CD4-positive, alpha-beta memory T cell (primary cell): Measurements from ENCODE around the gene PDGFB. TPM values are rescaled to one million over a fixed set of nuclear protein-coding genes. Genes with fewer than 3 reads are reported as not detected.

Experiments
- CTCF ChIA-PET: fragments of 350-600 bp; sonication (Branson Sonifier 250); formaldehyde crosslinking; loops from one replicate; lab custom pipeline; 2021; ENCODE audit warnings: inconsistent platforms; ENCODE audit not compliant: partially characterized antibody; lab: Charles Lee
- POLR2A ChIA-PET: fragments of 350-600 bp; sonication (Branson Sonifier 250); formaldehyde crosslinking; loops from one replicate; lab custom pipeline; 2021; ENCODE audit not compliant: partially characterized antibody; lab: Charles Lee
- DNase-seq, 5 donors: peaks; one replicate each; pipeline versions ENCODE4 v3.0.0 to v3.0.0-alpha.2; 2020 to 2022; ENCODE audit warnings: mixed read lengths in 1 of 5
- H3K27ac ChIP-seq: one replicate; pipeline ENCODE4 v1.7.0; 2013; ENCODE audit warnings: low read depth, low read length
- H3K27me3 ChIP-seq: 2 replicates; pipeline ENCODE4 v1.7.0; 2013; ENCODE audit warnings: mild to moderate bottlenecking, low read length, moderate library complexity; ENCODE audit not compliant: insufficient read depth
- H3K36me3 ChIP-seq: 2 replicates; pipeline ENCODE4 v1.7.0; 2013; ENCODE audit warnings: mild to moderate bottlenecking, low read length, moderate library complexity; ENCODE audit not compliant: insufficient read depth
- H3K4me1 ChIP-seq: 2 replicates; pipeline ENCODE4 v1.7.0; 2013; ENCODE audit warnings: mild to moderate bottlenecking, low read length, moderate library complexity; ENCODE audit not compliant: insufficient read depth
- H3K4me3 ChIP-seq, 2 donors: one replicate each; pipeline ENCODE4 v1.7.0; 2013; ENCODE audit warnings: low read length in 2 of 2, mild to moderate bottlenecking in 1 of 2
- H3K9me3 ChIP-seq, 2 donors: one replicate each; pipeline ENCODE4 v1.7.0; 2013; ENCODE audit warnings: low read length in 2 of 2, control low read depth in 1 of 2; ENCODE audit not compliant: control insufficient read depth in 1 of 2
- H3K27ac Mint-ChIP-seq, 7 donors: one replicate each; pipeline ENCODE4 v1.8.0; 2020 to 2021; ENCODE audit warnings: mixed read lengths in 7 of 7, mild to moderate bottlenecking in 6 of 7, inconsistent platforms in 3 of 7, moderate library complexity in 3 of 7
- H3K27me3 Mint-ChIP-seq, 2 donors: one replicate each; pipeline ENCODE4 v1.8.0; 2020 to 2021; ENCODE audit warnings: mixed read lengths in 2 of 2
- H3K36me3 Mint-ChIP-seq, 2 donors: one replicate each; pipeline ENCODE4 v1.8.0; 2020 to 2021; ENCODE audit warnings: mixed read lengths in 2 of 2, inconsistent platforms in 1 of 2, mild to moderate bottlenecking in 1 of 2
- H3K4me1 Mint-ChIP-seq, 4 donors: one replicate each; pipeline ENCODE4 v1.8.0; 2020 to 2021; ENCODE audit warnings: mixed read lengths in 4 of 4, mild to moderate bottlenecking in 1 of 4
- H3K4me3 Mint-ChIP-seq, 8 donors: one replicate each; pipeline ENCODE4 v1.8.0; 2020 to 2021; ENCODE audit warnings: mixed read lengths in 8 of 8, mild to moderate bottlenecking in 7 of 8, moderate library complexity in 6 of 8, inconsistent platforms in 3 of 8
- H3K9me3 Mint-ChIP-seq, 8 donors: one replicate each; pipeline ENCODE4 v1.8.0; 2020 to 2021; ENCODE audit warnings: mixed read lengths in 8 of 8, mild to moderate bottlenecking in 5 of 8, inconsistent platforms in 3 of 8, moderate library complexity in 1 of 8
- intact Hi-C: fragments of 100-400 bp; cut with micrococcal nuclease; formaldehyde crosslinking; loops from one replicate; pipeline ENCODE4 v1.15.1; 2023
- polyA plus RNA-seq, 2 donors: library from polyadenylated mRNA; unstranded; fragments of 300-500 nt; fragmentation: Illumina TruSeq; gene quantifications; one replicate each; pipeline ENCODE4 v1.2.3, GENCODE V29; 2021
- total RNA-seq, 2 experiments: library from RNA; stranded (reverse); gene quantifications; one replicate each; pipeline ENCODE4 v1.2.3, GENCODE V29; 2021

PDGFB gene
- total and polyA plus RNA-seq, 4 experiments from 2014 or later, result 6.8 to 16.9 (median 13.6) TPM

GRCh38 chr22:39269095-39269790, 24.5 kb upstream of the PDGFB start:
- H3K4me3 Mint-ChIP-seq, result no peak overlapping the region
- H3K4me1 Mint-ChIP-seq, result peaks cover 0 to 5% (median 0%) of the 10 kb centered on the region in 4 donors
- no peak for DNase-seq
- POLR2A ChIA-PET, result interaction anchor here (0.9 to 1.6 kb wide), 2 partner anchors 16 to 26 kb away, joined by 3 read pairs; no protein-coding TSS in a partner anchor
- peaks cover 0 to 2% (median 0%) of the 10 kb centered on the region in 8 donors for H3K9me3 Mint-ChIP-seq
- H3K27me3 Mint-ChIP-seq, result no peaks in the 10 kb centered on the region
- Histone ChIP-seq H3K27me3 (no peaks in the 10 kb centered on the region), H3K36me3 (no peaks in the 10 kb centered on the region), H3K27ac (no peak overlapping the region), H3K4me1 (no peaks in the 10 kb centered on the region), H3K4me3 (no peak overlapping the region), H3K9me3 (no peaks in the 10 kb centered on the region)
- intact Hi-C loops, result no loop called here
- CTCF ChIA-PET, result interaction anchor here (0.9 to 1.0 kb wide), 2 partner anchors 10 to 100 kb away, joined by 3 read pairs; no protein-coding TSS in a partner anchor
- H3K36me3 Mint-ChIP-seq, result no peaks in the 10 kb centered on the region
- no peak overlapping the region for H3K27ac Mint-ChIP-seq

- no peaks in the 10 kb centered on the region for H3K36me3 ChIP-seq
- no peaks in the 10 kb centered on the region for H3K36me3 Mint-ChIP-seq
- no peak overlapping the region for H3K27ac ChIP-seq
- no peak overlapping the region for H3K4me3 Mint-ChIP-seq
- peaks cover 0 to 2% (median 0%) of the 10 kb centered on the region in 8 donors for H3K9me3 Mint-ChIP-seq
- no peaks in the 10 kb centered on the region for H3K9me3 ChIP-seq
- H3K4me3 ChIP-seq, result no peak overlapping the region
- no peaks in the 10 kb centered on the region for H3K27me3 Mint-ChIP-seq
- CTCF ChIA-PET, result interaction anchor here (0.9 to 1.0 kb wide), 2 partner anchors 11 to 99 kb away, joined by 3 read pairs; no protein-coding TSS in a partner anchor
- H3K4me1 Mint-ChIP-seq, result peaks cover 0 to 5% (median 0%) of the 10 kb centered on the region in 4 donors
- DNase-seq, result no peak
- H3K4me1 ChIP-seq, result no peaks in the 10 kb centered on the region
- intact Hi-C loops, result no loop called here
- no peaks in the 10 kb centered on the region for H3K27me3 ChIP-seq
- POLR2A ChIA-PET, result interaction anchor here (0.9 to 1.6 kb wide), 2 partner anchors 15 to 26 kb away, joined by 3 read pairs; no protein-coding TSS in a partner anchor
- H3K27ac Mint-ChIP-seq, result no peak overlapping the region
Measured at GRCh38 chr22:39268645-39269044, 23.9 kb upstream of the PDGFB start.

GRCh38 chr22:39267974-39268373, 23.2 kb upstream of the PDGFB start:
- intact Hi-C loops, result no loop called here
- Histone ChIP-seq H3K4me3 (no peak overlapping the region), H3K27me3 (no peaks in the 10 kb centered on the region), H3K4me1 (no peaks in the 10 kb centered on the region), H3K9me3 (no peaks in the 10 kb centered on the region), H3K36me3 (no peaks in the 10 kb centered on the region), H3K27ac (no peak overlapping the region)
- Mint-ChIP-seq H3K9me3 (peaks cover 0 to 2% (median 0%) of the 10 kb centered on the region in 8 donors), H3K27me3 (no peaks in the 10 kb centered on the region), H3K4me1 (peaks cover 0 to 5% (median 0%) of the 10 kb centered on the region in 4 donors), H3K36me3 (no peaks in the 10 kb centered on the region), H3K4me3 (no peak overlapping the region), H3K27ac (no peak overlapping the region)
- ChIA-PET CTCF (interaction anchor here (0.9 to 1.0 kb wide), 2 partner anchors 11 to 98 kb away, joined by 3 read pairs; no protein-coding TSS in a partner anchor), POLR2A (interaction anchor here (0.7 to 1.6 kb wide), 2 partner anchors 15 to 254 kb away, joined by 3 read pairs; partner anchors contain the start of gene APOBEC3C)
- DNase-seq, result no peak

- Histone ChIP-seq H3K4me1 (no peaks in the 10 kb centered on the region), H3K4me3 (no peak overlapping the region), H3K36me3 (no peaks in the 10 kb centered on the region), H3K27ac (no peak overlapping the region), H3K27me3 (no peaks in the 10 kb centered on the region), H3K9me3 (no peaks in the 10 kb centered on the region)
- Mint-ChIP-seq H3K4me3 (peak overlapping the region in 1 of 8 donors; percentile 2), H3K36me3 (peaks cover 0 to 3% of the 10 kb centered on the region in 2 donors), H3K4me1 (peaks cover 0 to 5% (median 0%) of the 10 kb centered on the region in 4 donors), H3K9me3 (peaks cover 0 to 14% (median 8%) of the 10 kb centered on the region in 8 donors), H3K27ac (peak overlapping the region in 2 of 7 donors; percentile 76 to 81), H3K27me3 (no peaks in the 10 kb centered on the region)
- peak in 1 of 5 donors; percentile 28 for DNase-seq
- ChIA-PET POLR2A (no interaction called here), CTCF (no interaction called here)
- intact Hi-C loops, result no loop called here
Measured at GRCh38 chr22:39266398-39267030, 21.7 kb upstream of the PDGFB start.

GRCh38 chr22:39265143-39265886, 20.5 kb upstream of the PDGFB start:
- H3K36me3 Mint-ChIP-seq, result peaks cover 0 to 3% of the 10 kb centered on the region in 2 donors
- H3K4me3 Mint-ChIP-seq, result peak overlapping the region in 1 of 8 donors; percentile 31
- H3K27me3 ChIP-seq, result no peaks in the 10 kb centered on the region
- H3K36me3 ChIP-seq, result no peaks in the 10 kb centered on the region
- no peaks in the 10 kb centered on the region for H3K27me3 Mint-ChIP-seq
- no peak overlapping the region for H3K4me3 ChIP-seq
- no peak overlapping the region for H3K27ac ChIP-seq
- H3K4me1 ChIP-seq, result no peaks in the 10 kb centered on the region
- intact Hi-C loops, result no loop called here
- ChIA-PET POLR2A (no interaction called here), CTCF (no interaction called here)
- peaks cover 0 to 5% (median 0%) of the 10 kb centered on the region in 4 donors for H3K4me1 Mint-ChIP-seq
- H3K9me3 Mint-ChIP-seq, result peaks cover 0 to 23% (median 10%) of the 10 kb centered on the region in 8 donors
- no peak for DNase-seq
- no peak overlapping the region for H3K27ac Mint-ChIP-seq
- no peaks in the 10 kb centered on the region for H3K9me3 ChIP-seq

- no peak for DNase-seq
- intact Hi-C loops, result no loop called here
- H3K36me3 Mint-ChIP-seq, result peaks cover 0 to 3% of the 10 kb centered on the region in 2 donors
- peaks cover 0 to 5% (median 0%) of the 10 kb centered on the region in 4 donors for H3K4me1 Mint-ChIP-seq
- CTCF ChIA-PET, result no interaction called here
- Histone ChIP-seq H3K9me3 (no peaks in the 10 kb centered on the region), H3K27ac (no peak overlapping the region), H3K27me3 (no peaks in the 10 kb centered on the region), H3K4me1 (no peaks in the 10 kb centered on the region), H3K36me3 (no peaks in the 10 kb centered on the region), H3K4me3 (no peak overlapping the region)
- H3K9me3 Mint-ChIP-seq, result peaks cover 0 to 23% (median 10%) of the 10 kb centered on the region in 8 donors
- no peak overlapping the region for H3K4me3 Mint-ChIP-seq
- no peaks in the 10 kb centered on the region for H3K27me3 Mint-ChIP-seq
- no peak overlapping the region for H3K27ac Mint-ChIP-seq
- POLR2A ChIA-PET, result no interaction called here
Measured at GRCh38 chr22:39264349-39265038, 19.7 kb upstream of the PDGFB start.
